Measurements from ENCODE around the gene KIAA0408. TPM values are rescaled to one million over a fixed set of nuclear protein-coding genes. Genes with fewer than 3 reads are reported as not detected.

Gene KIAA0408
- 4.4 TPM for polyA plus RNA-seq (ENCODE audit: insufficient read length)
- long read RNA-seq, donor 1 = 0 reads
- long read RNA-seq, donor 2 = 0 reads
- long read RNA-seq, donor 3 = 0 reads
- long read RNA-seq, donor 4 = 0 reads
- long read RNA-seq, donor 5 = 0 reads
- long read RNA-seq, donor 6 = 0 reads
- long read RNA-seq, donor 7, full-length matches to known transcripts = 1 of 1 reads
- long read RNA-seq, donor 7, partial matches to known transcripts = 0 of 1 reads
- long read RNA-seq, donor 7, other reads (novel, unspliced or antisense) = 0 of 1 reads
- long read RNA-seq, donor 8 = 0 reads

- peak; percentile 78 for DNase-seq
These were observed at the start of gene KIAA0408 for GRCh38 chr6:127459231-127459641. Gene KIAA0408, minus strand, starts transcription at chr6:127459389. Its CDS starts 5,408 bp downstream, at chr6:127453981.

GRCh38 chr6:127506894-127507293 is 47.7 kb upstream of the KIAA0408 start:
- DNase-seq = no peak

- no peak for DNase-seq
These were observed 43.8 kb upstream of the KIAA0408 start for GRCh38 chr6:127503022-127503421.

GRCh38 chr6:127497410-127497809 is 38.2 kb upstream of the KIAA0408 start:
- DNase-seq = no peak

GRCh38 chr6:127496471-127496870 is 37.3 kb upstream of the KIAA0408 start:
- no peak for DNase-seq

- no peak for DNase-seq
These were observed 35.1 kb upstream of the KIAA0408 start for GRCh38 chr6:127494240-127494767.

- no peak for DNase-seq
These were observed 30.1 kb upstream of the KIAA0408 start for GRCh38 chr6:127489248-127489647.

- DNase-seq = no peak
These were observed 27.7 kb upstream of the KIAA0408 start for GRCh38 chr6:127486934-127487333.

- DNase-seq = no peak
These were observed 25.1 kb upstream of the KIAA0408 start for GRCh38 chr6:127484212-127484863.

GRCh38 chr6:127483399-127484055 is 24.3 kb upstream of the KIAA0408 start:
- DNase-seq = no peak

- DNase-seq = no peak
These were observed 23.1 kb upstream of the KIAA0408 start for GRCh38 chr6:127482325-127482724.

GRCh38 chr6:127481628-127482027 is 22.4 kb upstream of the KIAA0408 start:
- no peak for DNase-seq

GRCh38 chr6:127481111-127481510 is 21.9 kb upstream of the KIAA0408 start:
- DNase-seq = no peak

GRCh38 chr6:127477658-127478057 is 18.5 kb upstream of the KIAA0408 start:
- no peak for DNase-seq

GRCh38 chr6:127475823-127476176 is 16.6 kb upstream of the KIAA0408 start:
- no peak for DNase-seq

- no peak for DNase-seq
These were observed 16.1 kb upstream of the KIAA0408 start for GRCh38 chr6:127475135-127475822.

- no peak for DNase-seq
These were observed 12.4 kb upstream of the KIAA0408 start for GRCh38 chr6:127471379-127472255.

GRCh38 chr6:127468936-127469335 is 9.7 kb upstream of the KIAA0408 start:
- no peak for DNase-seq

GRCh38 chr6:127466416-127466815 is 7.2 kb upstream of the KIAA0408 start:
- DNase-seq = no peak

GRCh38 chr6:127464881-127465459 is 5.8 kb upstream of the KIAA0408 start:
- DNase-seq = peak; percentile 39
